K562 (cell line): ENCODE measurements around the gene ITGAX. TPM values are rescaled to one million over a fixed set of nuclear protein-coding genes. Genes with fewer than 3 reads are reported as not detected.

Experiments used
- ATAC-seq: fragments of 200-7000 bp; cut with Tn5 transposase; 3 replicates; pipeline ENCODE4 v1.9.1; 2020; ENCODE audit warnings: moderate library complexity
- BruUV-seq: library from RNA; stranded (reverse); fragments of 400-500 nt; replicated peaks from 2 replicates; lab custom pipeline; 2021; lab: Mats Ljungman, UMichigan
- CTCF ChIA-PET: fragments of 300-600 bp; formaldehyde crosslinking; extraction: SDS; loops from one replicate; lab custom pipeline; 2021; ENCODE audit warnings: low intra/inter-chr PET ratio; lab: Yijun Ruan, JAX
- POLR2A ChIA-PET: fragments of 300-600, 350-650 bp; sonication (Branson Sonifier 250); formaldehyde crosslinking; extraction: SDS; loops from one replicate; lab custom pipeline; 2021; ENCODE audit warnings: antibody characterized with exemption, inconsistent platforms; lab: Yijun Ruan, JAX
- DNase-seq, 4 experiments: peaks; one replicate each; pipeline versions ENCODE4 v3.0.0 to v3.0.0-alpha.2; 2011 to 2018; ENCODE audit warnings: low spot score in 3 of 4, mixed read lengths in 3 of 4; ENCODE audit errors: extremely low read depth in 1 of 4
- FAIRE-seq: peaks from 2 replicates; lab custom pipeline; 2011; peaks lifted over from hg19 to GRCh38; lab: Jason Lieb, UNC
- H2AFZ ChIP-seq: 2 replicates; pipeline ENCODE4 v1.6.0; 2011; ENCODE audit warnings: low read depth, low read length, control low read depth, inconsistent platforms
- H3K27ac ChIP-seq: fragments of 200-600 bp; 3 replicates; pipeline ENCODE4 v1.8.0; 2011; ENCODE audit warnings: low read depth, mild to moderate bottlenecking, control low read depth, inconsistent platforms, low read length, moderate library complexity, mixed read lengths; ENCODE audit errors: extremely low read depth
- H3K27me3 ChIP-seq, 2 experiments: fragments of 300-600 bp in 1 of 2; 2 replicates in 1 of 2; 3 replicates in 1 of 2; pipeline versions ENCODE4 v1.6.0 to v1.8.0; 2011; ENCODE audit warnings: inconsistent platforms in 2 of 2, low read length in 2 of 2, mild to moderate bottlenecking in 1 of 2, mixed read lengths in 1 of 2, moderate library complexity in 1 of 2; ENCODE audit not compliant: control insufficient read depth in 2 of 2, insufficient read depth in 2 of 2
- H3K36me3 ChIP-seq: fragments of 300-600 bp; 3 replicates; pipeline ENCODE4 v1.8.0; 2011; ENCODE audit warnings: mild to moderate bottlenecking, low read length, inconsistent platforms; ENCODE audit not compliant: control insufficient read depth, insufficient read depth
- H3K4me1 ChIP-seq, 2 experiments: fragments of 200-600 bp in 1 of 2; replicated peaks in 1 of 2; 2 replicates in 1 of 2; 3 replicates in 1 of 2; pipeline versions ENCODE4 v1.5.1 to v1.8.0; 2011; ENCODE audit warnings: inconsistent platforms in 2 of 2, low read length in 2 of 2, mild to moderate bottlenecking in 1 of 2, mixed read lengths in 1 of 2, moderate library complexity in 1 of 2; ENCODE audit not compliant: control insufficient read depth in 2 of 2, insufficient read depth in 2 of 2
- H3K4me2 ChIP-seq: 2 replicates; pipeline ENCODE4 v1.6.1; 2011; ENCODE audit warnings: low read length, control low read depth, inconsistent platforms, mixed read lengths; ENCODE audit not compliant: insufficient read depth
- H3K4me3 ChIP-seq: fragments of 200-600 bp; sonication (generic), shearing (Covaris generic); 2 replicates; pipeline ENCODE4 v1.5.1; 2016; ENCODE audit warnings: control low read depth, inconsistent platforms
- H3K79me2 ChIP-seq: fragments of 200-600 bp; 3 replicates; pipeline ENCODE4 v1.8.0; 2011; ENCODE audit warnings: low read length, inconsistent platforms; ENCODE audit not compliant: control insufficient read depth, insufficient read depth
- H3K9ac ChIP-seq, 2 experiments: 2 replicates each; pipeline versions ENCODE4 v1.6.0 to v1.6.1; 2011; ENCODE audit warnings: low read depth in 2 of 2, low read length in 2 of 2, control low read depth in 1 of 2, inconsistent platforms in 1 of 2, mild to moderate bottlenecking in 1 of 2, mixed read lengths in 1 of 2; ENCODE audit not compliant: insufficient read depth in 1 of 2
- H3K9me1 ChIP-seq: one replicate; pipeline ENCODE4 v1.6.0; 2011; ENCODE audit warnings: inconsistent platforms, mild to moderate bottlenecking, low read length, moderate library complexity; ENCODE audit not compliant: control insufficient read depth, insufficient read depth
- H3K9me3 ChIP-seq: replicated peaks from 2 replicates; pipeline ENCODE4 v1.5.1; 2011; ENCODE audit warnings: low read depth, low read length, inconsistent platforms; ENCODE audit not compliant: control insufficient read depth, insufficient read depth
- H4K20me1 ChIP-seq: replicated peaks from 2 replicates; pipeline ENCODE4 v1.6.1; 2011; ENCODE audit warnings: low read length, inconsistent platforms, mixed read lengths; ENCODE audit not compliant: control insufficient read depth, insufficient read depth
- BRD4 ChIP-seq: fragments of 200-600 bp; sonication (generic); IDR thresholded peaks from 2 replicates; pipeline ENCODE4 v1.6.1; 2017; ENCODE audit warnings: inconsistent platforms
- CHD4 ChIP-seq: fragments of 200-600 bp; sonication (generic); IDR thresholded peaks from 3 replicates; pipeline ENCODE4 v1.6.1; 2012; ENCODE audit warnings: low read depth, mild to moderate bottlenecking, mixed read lengths, low read length, inconsistent platforms; ENCODE audit not compliant: insufficient read depth, insufficient replicate concordance, poor library complexity, severe bottlenecking
- HES1 ChIP-seq: fragments of 450-650 bp; IDR thresholded peaks from 2 replicates; pipeline ENCODE4 v1.6.1; 2016; ENCODE audit warnings: low read depth, mild to moderate bottlenecking, moderate library complexity
- HINFP ChIP-seq: fragments of 450-650 bp; conservative IDR thresholded peaks from 2 replicates; pipeline ENCODE4 v1.6.1; 2016; ENCODE audit warnings: missing genetic modification characterization, low read depth, mild to moderate bottlenecking, control low read depth, missing compliant biosample characterization
- ILK ChIP-seq: fragments of 450-650 bp; IDR thresholded peaks from 2 replicates; pipeline ENCODE4 v1.6.1; 2016; ENCODE audit warnings: missing genetic modification characterization, low read depth, mild to moderate bottlenecking, missing compliant biosample characterization, moderate library complexity, borderline replicate concordance
- MBD2 ChIP-seq: sonication (generic); IDR thresholded peaks from 2 replicates; pipeline ENCODE4 v1.6.1; 2016; ENCODE audit warnings: low read depth, borderline replicate concordance
- NELFE ChIP-seq: IDR thresholded peaks from 2 replicates; pipeline ENCODE4 v1.6.1; 2011; ENCODE audit warnings: mild to moderate bottlenecking; ENCODE audit not compliant: insufficient read depth, insufficient read length
- NR2C1 ChIP-seq, 2 experiments: fragments of 450-650 bp; IDR thresholded peaks; 2 replicates each; pipeline ENCODE4 v1.6.1; 2017; ENCODE audit warnings: mild to moderate bottlenecking in 2 of 2, antibody characterized with exemption in 1 of 2, inconsistent platforms in 1 of 2, missing compliant biosample characterization in 1 of 2, missing genetic modification characterization in 1 of 2
- SRSF3 ChIP-seq: fragments of 200-400 bp; formaldehyde crosslinking; IDR thresholded peaks from 2 replicates; pipeline ENCODE4 v1.6.1; 2016; ENCODE audit warnings: mild to moderate bottlenecking, low read length, moderate library complexity; ENCODE audit not compliant: insufficient read depth
- TRIM28 ChIP-seq: fragments of 450-650 bp; IDR thresholded peaks from 2 replicates; pipeline ENCODE4 v1.6.1; 2017
- U2AF2 ChIP-seq: fragments of 200-400 bp; formaldehyde crosslinking; optimal IDR thresholded peaks from 2 replicates; pipeline ENCODE3; 2017; ENCODE audit warnings: low read depth, mild to moderate bottlenecking, low read length
- ZNF347 ChIP-seq: fragments of 450-650 bp; formaldehyde crosslinking; IDR thresholded peaks from 2 replicates; pipeline ENCODE4 v1.4.0; 2020; ENCODE audit warnings: low read depth, mild to moderate bottlenecking, moderate library complexity
- WGBS: fragments of 100-300 bp; shearing (Covaris generic); methylation state at CpG from one replicate; pipeline ENCODE4 v1.1.6; 2016; ENCODE audit warnings: low coverage, mixed read lengths; ENCODE audit not compliant: insufficient coverage; ENCODE audit errors: missing lambda C conversion rate; 5-methylcytosine and 5-hydroxymethylcytosine counted together
- in situ Hi-C: fragments of 300-500 bp; cut with MboI; formaldehyde crosslinking; loops from 4 replicates; pipeline ENCODE4 v1.15.0; 2018; ENCODE audit warnings: inconsistent platforms, mixed read lengths
- intact Hi-C: fragments of 100-400 bp; cut with micrococcal nuclease; formaldehyde crosslinking; loops from 2 replicates; pipeline ENCODE4 v1.14.2; 2022
- polyA plus RNA-seq, 8 experiments: library from polyadenylated mRNA; depleted of rRNA in 4 of 8; stranded (reverse) in 5 of 8; unstranded in 3 of 8; fragments of >200 nt; fragmentation: Nextera tagmentation in 2 of 8; fragmentation: Illumina TruSeq in 1 of 8; extraction: Ambion mirVana in 2 of 8; extraction: Trizol in 1 of 8; gene quantifications; 2 replicates each; pipeline versions ENCODE4 v1.2.1 to v1.2.3, GENCODE V29; 2011 to 2014; ENCODE audit warnings: inconsistent platforms in 1 of 8, missing spikeins in 1 of 8
- total RNA-seq, 7 experiments: library from RNA; depleted of rRNA in 6 of 7; stranded (reverse); fragments of >200 nt in 6 of 7; fragmentation: Illumina TruSeq in 2 of 7; extraction: Trizol in 2 of 7; gene quantifications; 2 replicates each; pipeline versions ENCODE4 v1.2.1 to v1.2.3, GENCODE V29; 2011 to 2021; ENCODE audit warnings: low replicate concordance in 1 of 7

ITGAX gene
- total and polyA plus RNA-seq, 9 of the 15 experiments (the other 6 are each of a cell fraction or from before 2014, with no cell fraction given) = 0.03 to 0.58 (median 0.14) TPM

GRCh38 chr16:31363721-31364120 lies 8.7 kb downstream of the ITGAX start:
- CTCF ChIA-PET = no interaction called here
- POLR2A ChIA-PET = interaction anchor here (1.2 kb wide), 1 partner anchor 14 kb away, joined by 3 read pairs; no protein-coding TSS in a partner anchor
- H3K27ac ChIP-seq = no peak overlapping the region
- DNase-seq = no peak
- peaks cover 4 to 36% of the 10 kb centered on the region in 2 experiments; a peak in 4 of 5 replicates for H3K27me3 ChIP-seq
- in situ Hi-C loops (no loop called here), intact Hi-C loops (no loop called here)
- H3K36me3 ChIP-seq = no peaks in the 10 kb centered on the region
- H2AFZ ChIP-seq = no peak overlapping the region
- H3K4me2 ChIP-seq = no peak overlapping the region
- TF ChIP-seq BRD4 = no peak
- no peak for TF ChIP-seq NELFE
- TF ChIP-seq MBD2 = no peak
- no peak for TF ChIP-seq ILK (tag)
- TF ChIP-seq U2AF2 = no peak
- TF ChIP-seq CHD4 = no peak
- no peaks in the 10 kb centered on the region for H4K20me1 ChIP-seq
- H3K9me1 ChIP-seq = no peaks in the 10 kb centered on the region
- no peaks in the 10 kb centered on the region for H3K79me2 ChIP-seq
- no peak overlapping the region for H3K4me3 ChIP-seq
- BruUV-seq = no TSS peak
- H3K9me3 ChIP-seq = no peaks in the 10 kb centered on the region
- peaks cover 0 to 3% of the 10 kb centered on the region in 2 experiments; a peak in 2 of 5 replicates for H3K4me1 ChIP-seq
- WGBS = 12% methylated on average over 8 of the region's 8 CpGs
- FAIRE-seq = no peak
- no peak for ATAC-seq
- no peak overlapping the region for H3K9ac ChIP-seq

- H3K36me3 ChIP-seq = no peaks in the 10 kb centered on the region
- BruUV-seq = no TSS peak
- intact Hi-C loops (no loop called here), in situ Hi-C loops (no loop called here)
- DNase-seq (no peak), FAIRE-seq (no peak), ATAC-seq (no peak)
- no peaks in the 10 kb centered on the region for H3K9me3 ChIP-seq
- no peak overlapping the region for H3K9ac ChIP-seq
- WGBS = 1% methylated on average over 5 of the region's 6 CpGs
- CTCF ChIA-PET = no interaction called here
- POLR2A ChIA-PET = no interaction called here
- no peak overlapping the region for H3K4me2 ChIP-seq
- H3K4me1 ChIP-seq = peaks cover 0 to 3% of the 10 kb centered on the region in 2 experiments; a peak in 2 of 5 replicates
- H3K27ac ChIP-seq = no peak overlapping the region
- H3K79me2 ChIP-seq = no peaks in the 10 kb centered on the region
- H3K9me1 ChIP-seq = no peaks in the 10 kb centered on the region
- no peak overlapping the region for H2AFZ ChIP-seq
- H3K27me3 ChIP-seq = peaks cover 4 to 36% of the 10 kb centered on the region in 2 experiments; a peak in 4 of 5 replicates
- H3K4me3 ChIP-seq = no peak overlapping the region
- no peaks in the 10 kb centered on the region for H4K20me1 ChIP-seq
- TF ChIP-seq ZNF347 (CRISPR knock-in tag) (no peak), TRIM28 (no peak), NR2C1 (IDR thresholded peaks at IDR 0.05) (no peak), NR2C1 (tag; IDR thresholded peaks at IDR 0.05) (no peak), SRSF3 (no peak), HINFP (no peak), HES1 (no peak)
Measured at GRCh38 chr16:31364421-31364820, 9.4 kb downstream of the ITGAX start.
